HG02610 (cell line): ENCODE results near the gene NR1H3.

Experiments used
- ATAC-seq: cut with Tn5 transposase; IDR thresholded peaks from one replicate; pipeline ENCODE4 v1.9.1; 2021; ENCODE audit warnings: mild to moderate bottlenecking, moderate library complexity; ENCODE audit not compliant: unreplicated experiment

The NR1H3 gene

GRCh38 chr11:47269002-47269828 lies 11.4 kb downstream of the NR1H3 start:
- ATAC-seq: peak; percentile 45

- peak; percentile 70 for ATAC-seq
Measured at GRCh38 chr11:47269829-47270305, 12.1 kb downstream of the NR1H3 start, which contains the start of gene MADD. TSS of gene MADD (plus strand) at chr11:47270133.

GRCh38 chr11:47270331-47271271 lies 12.8 kb downstream of the NR1H3 start:
- ATAC-seq: no peak

DNA sequence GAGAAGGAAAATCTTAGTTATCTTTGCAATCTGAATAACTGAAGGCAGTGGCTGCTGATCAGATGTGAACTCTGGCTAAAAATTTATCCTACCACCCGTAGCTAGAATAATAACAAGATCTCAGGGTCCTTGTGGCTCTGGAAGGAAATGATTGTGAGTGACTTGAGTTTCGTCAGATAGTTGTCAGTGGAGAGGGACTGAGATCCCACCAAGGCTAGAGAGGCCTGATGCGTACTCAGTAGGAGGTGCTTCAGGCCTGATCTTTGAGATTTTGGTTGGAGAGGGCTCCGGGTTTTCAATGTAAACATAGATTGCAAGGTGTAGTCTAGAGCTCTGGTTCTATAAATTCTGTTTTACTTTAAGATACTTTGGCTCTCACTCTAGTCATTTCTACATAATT lies 13.5 kb downstream of the NR1H3 start:
- no peak for ATAC-seq

- ATAC-seq: no peak
Measured at GRCh38 chr11:47271961-47272661, 14.3 kb downstream of the NR1H3 start.

DNA sequence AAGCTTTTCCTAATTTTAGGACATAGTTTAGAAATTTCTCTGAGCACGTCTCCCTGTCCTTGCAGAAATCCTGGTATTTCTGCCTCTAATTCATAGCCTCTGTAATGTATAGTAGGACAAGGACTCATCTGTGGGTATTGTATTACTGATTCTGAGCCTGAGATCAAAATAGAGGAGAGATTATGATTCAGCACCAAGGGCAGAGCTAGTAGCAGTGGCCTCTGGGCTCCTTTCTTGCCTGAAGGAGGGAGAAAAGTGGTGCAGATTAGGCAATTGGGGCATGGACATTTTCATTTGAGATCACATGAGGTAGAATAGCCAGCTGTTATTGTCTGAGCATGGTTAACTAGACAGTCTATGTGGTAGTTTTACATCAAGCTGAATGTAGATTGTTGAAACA lies 14.9 kb downstream of the NR1H3 start:
- ATAC-seq: no peak

- no peak for ATAC-seq
Measured at GRCh38 chr11:47274495-47275235, 16.9 kb downstream of the NR1H3 start.

- ATAC-seq: no peak
Measured at GRCh38 chr11:47276923-47277322, 19.1 kb downstream of the NR1H3 start.

DNA sequence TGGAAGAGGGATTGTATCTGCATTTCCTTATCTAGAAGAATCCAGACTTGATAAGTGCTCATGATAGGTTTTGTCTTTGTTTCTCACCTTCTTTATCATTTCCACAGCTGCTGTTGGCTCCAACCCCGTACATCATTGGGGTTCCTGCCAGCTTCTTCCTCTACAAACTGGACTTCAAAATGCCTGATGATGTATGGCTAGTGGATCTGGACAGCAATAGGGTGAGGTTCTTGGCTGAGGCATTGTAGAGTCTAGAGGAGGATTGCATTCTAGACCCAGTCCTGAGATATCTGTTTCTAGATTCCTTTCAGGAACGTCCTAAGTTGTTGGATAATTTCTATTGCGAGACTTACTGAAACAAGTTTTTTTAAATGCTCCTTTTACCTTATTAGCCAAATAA lies 20.3 kb downstream of the NR1H3 start:
- ATAC-seq: no peak

DNA sequence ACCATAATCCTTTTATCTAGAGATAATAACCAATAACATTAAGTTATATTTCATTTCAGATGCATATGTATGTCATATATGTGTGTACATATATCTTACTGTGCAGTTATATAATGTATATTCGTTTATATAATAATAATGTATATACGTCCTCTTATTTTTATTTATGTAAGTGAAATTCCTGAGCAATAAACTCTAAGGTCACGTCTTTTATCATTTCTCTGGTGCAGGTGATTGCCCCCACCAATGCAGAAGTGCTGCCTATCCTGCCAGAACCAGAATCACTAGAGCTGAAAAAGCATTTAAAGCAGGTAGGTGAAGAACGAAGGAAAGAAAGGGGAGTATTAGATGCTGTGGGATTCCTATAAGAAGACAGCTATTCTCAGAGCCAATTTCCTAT lies 21.0 kb downstream of the NR1H3 start:
- no peak for ATAC-seq

DNA sequence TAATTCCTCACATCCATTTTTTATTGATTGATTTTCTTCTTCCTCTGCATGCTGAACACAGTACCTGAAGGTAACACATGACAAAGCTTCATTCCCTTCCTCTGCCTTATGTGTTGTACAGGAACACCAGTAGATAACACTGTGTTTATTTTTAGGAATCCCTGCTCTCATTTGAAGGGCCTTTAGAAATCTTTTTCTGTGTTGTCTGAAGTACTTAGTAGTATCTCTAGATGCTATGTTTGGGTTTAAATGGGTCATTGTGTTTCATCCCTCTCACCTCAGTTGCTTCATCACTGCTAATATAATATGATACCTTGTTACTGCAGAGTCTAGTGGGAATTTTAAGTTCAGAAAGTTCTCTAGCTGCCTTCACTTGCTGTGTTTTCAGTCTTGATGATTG lies 22.3 kb downstream of the NR1H3 start:
- no peak for ATAC-seq

- no peak for ATAC-seq
Measured at GRCh38 chr11:47280860-47281259, 23.1 kb downstream of the NR1H3 start.

DNA sequence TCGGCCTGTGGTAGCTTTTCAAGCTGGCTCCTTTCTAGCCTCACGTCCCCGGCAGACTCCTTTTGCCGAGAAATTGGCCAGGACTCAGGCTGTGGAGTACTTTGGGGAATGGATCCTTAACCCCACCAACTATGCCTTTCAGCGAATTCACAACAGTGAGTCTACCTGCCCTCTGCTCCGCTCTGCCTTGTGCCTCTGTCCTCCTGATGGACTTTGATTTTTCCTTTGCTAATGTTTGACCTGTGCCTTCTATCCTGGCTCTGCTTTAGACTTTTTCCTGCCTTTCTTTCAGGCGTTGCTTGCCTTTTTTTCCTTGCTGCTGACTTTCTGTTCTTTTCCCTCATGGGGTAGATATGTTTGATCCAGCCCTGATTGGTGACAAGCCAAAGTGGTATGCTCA lies 24.7 kb downstream of the NR1H3 start:
- ATAC-seq: no peak

GRCh38 chr11:47284151-47284550 lies 26.4 kb downstream of the NR1H3 start:
- no peak for ATAC-seq

DNA sequence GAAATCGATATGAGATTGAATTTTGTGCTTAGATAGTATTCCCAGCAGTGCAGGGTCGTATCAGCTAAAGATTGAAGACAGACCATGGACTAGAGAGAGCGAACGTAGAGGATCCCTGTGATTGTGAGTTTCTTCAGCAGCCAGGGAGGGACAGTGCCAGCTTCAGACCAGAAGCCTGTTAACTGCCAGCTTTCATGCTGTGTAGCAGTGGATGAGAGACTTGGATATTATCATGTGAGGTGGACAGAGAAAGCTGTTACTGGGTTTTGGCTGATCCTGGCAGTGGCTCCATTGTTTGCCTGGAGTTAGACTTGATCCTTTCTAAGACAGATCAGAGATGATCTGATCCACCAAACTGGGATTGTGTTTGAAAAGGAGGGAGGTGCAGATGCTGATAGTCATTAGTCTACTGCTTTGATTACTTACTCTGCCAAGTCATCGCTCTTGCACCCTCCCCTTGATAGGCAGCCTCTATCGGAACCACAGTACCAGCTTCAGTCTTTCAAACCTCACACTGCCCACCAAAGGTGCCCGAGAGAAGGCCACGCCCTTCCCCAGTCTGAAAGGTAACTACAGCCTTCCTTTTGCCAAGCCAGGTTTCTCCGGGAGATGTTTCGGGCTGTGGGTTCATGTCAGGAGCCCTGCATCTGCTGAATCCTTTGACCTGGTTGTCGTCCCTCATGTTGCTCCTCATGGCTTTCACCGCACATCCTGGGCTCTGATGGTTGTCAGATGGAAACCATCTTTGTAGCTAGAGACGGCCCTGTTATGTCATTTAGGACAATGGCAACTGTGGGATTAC lies 28.4 kb downstream of the NR1H3 start:
- no peak for ATAC-seq

GRCh38 chr11:47288066-47288465 lies 30.3 kb downstream of the NR1H3 start:
- ATAC-seq: no peak

GRCh38 chr11:47289856-47290255 lies 32.1 kb downstream of the NR1H3 start:
- ATAC-seq: no peak

DNA sequence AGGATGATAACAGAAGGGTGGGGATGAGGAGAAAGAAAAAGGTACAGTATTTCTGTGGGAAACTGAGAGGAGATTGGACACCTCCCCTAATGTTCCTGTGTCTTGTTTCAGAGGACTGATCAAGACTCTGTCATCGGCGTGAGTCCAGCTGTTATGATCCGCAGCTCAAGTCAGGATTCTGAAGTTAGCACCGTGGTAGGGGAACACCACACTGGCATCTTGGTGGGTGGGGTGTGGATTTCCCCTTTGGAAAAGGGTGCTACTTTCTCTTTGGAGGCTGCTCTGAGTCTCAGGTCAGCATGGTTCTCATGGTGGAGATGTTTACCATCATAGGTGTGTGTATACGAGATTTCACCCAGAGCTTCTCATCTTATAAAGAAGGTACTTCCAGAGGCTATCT lies 37.6 kb downstream of the NR1H3 start:
- no peak for ATAC-seq

DNA sequence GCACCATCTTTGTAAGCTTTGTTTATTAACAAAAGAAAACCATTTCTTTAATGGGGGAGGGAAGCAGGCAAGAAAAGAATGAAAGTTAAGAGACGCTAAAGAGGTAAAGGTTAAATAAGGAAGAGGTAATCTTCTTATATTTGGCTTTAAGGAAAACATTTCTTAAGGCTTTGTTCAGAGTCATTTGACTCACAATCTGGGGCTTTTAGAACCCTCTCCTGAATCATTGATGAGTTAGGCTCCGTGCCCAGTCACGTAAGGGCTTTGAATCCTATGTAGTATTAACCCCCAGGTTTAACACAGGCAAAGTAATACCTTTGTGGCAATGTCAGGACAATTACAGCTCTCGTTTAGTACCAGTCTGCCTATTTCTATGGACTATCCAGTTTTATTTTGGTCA lies 38.2 kb downstream of the NR1H3 start:
- no peak for ATAC-seq

DNA sequence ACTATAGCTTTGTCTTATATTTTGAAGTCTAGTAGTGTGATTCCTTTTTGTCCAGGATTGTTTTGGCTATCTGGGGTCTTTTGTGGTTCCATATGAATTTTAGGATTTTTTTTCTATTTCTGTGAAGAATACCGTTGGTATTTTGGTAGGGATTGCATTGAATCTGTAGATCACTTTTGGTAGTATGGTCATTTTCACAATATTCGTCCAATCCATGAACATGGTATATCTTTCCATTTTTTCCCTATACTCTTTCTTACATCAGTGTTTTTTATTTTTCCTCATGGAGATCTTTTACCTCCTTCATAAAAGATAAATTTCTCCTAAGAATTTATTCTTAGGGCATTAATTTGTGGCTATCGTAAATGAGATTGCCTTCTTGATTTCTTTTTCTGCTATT lies 41.3 kb downstream of the NR1H3 start:
- ATAC-seq: no peak
